SK-N-SH treated with all-trans-retinoic acid at 6 μM for 48 hours (cell line): Measurements from ENCODE around the gene SMTN.

ENCODE experiments used
- ARNTL ChIP-seq: fragments of 450-650 bp; formaldehyde crosslinking; IDR thresholded peaks from 2 replicates; pipeline ENCODE4 v1.5.0; 2020; ENCODE audit warnings: low read depth, mild to moderate bottlenecking, moderate library complexity, borderline replicate concordance
- CSDC2 ChIP-seq: fragments of 250-450 bp; sonication (Bioruptor Pico); IDR thresholded peaks from 2 replicates; pipeline ENCODE4 v1.5.0; 2020; ENCODE audit warnings: mild to moderate bottlenecking, moderate library complexity
- GLIS3 ChIP-seq: fragments of 250-450 bp; sonication (Bioruptor Pico); IDR thresholded peaks from 2 replicates; pipeline ENCODE4 v1.5.0; 2020; ENCODE audit warnings: mild to moderate bottlenecking, moderate library complexity
- ISL1 ChIP-seq: fragments of 250-450 bp; sonication (Bioruptor Pico); IDR thresholded peaks from 2 replicates; pipeline ENCODE4 v2.1.2; 2022; ENCODE audit warnings: mild to moderate bottlenecking, moderate library complexity
- PPARA ChIP-seq: fragments of 250-450 bp; sonication (Bioruptor Pico); IDR thresholded peaks from 2 replicates; pipeline ENCODE4 v1.5.0; 2020; ENCODE audit warnings: mild to moderate bottlenecking, borderline replicate concordance
- TOX ChIP-seq: fragments of 250-450 bp; sonication (Bioruptor Pico); IDR thresholded peaks from 2 replicates; pipeline ENCODE4 v1.8.0; 2021; ENCODE audit warnings: mild to moderate bottlenecking, moderate library complexity, borderline replicate concordance
- ZC3H10 ChIP-seq: fragments of 250-450 bp; sonication (Bioruptor Pico); IDR thresholded peaks from 2 replicates; pipeline ENCODE4 v1.5.1; 2021; ENCODE audit warnings: mild to moderate bottlenecking, moderate library complexity
- ZFP30 ChIP-seq: fragments of 450-650 bp; formaldehyde crosslinking; IDR thresholded peaks from 2 replicates; pipeline ENCODE4 v1.5.0; 2022; ENCODE audit warnings: mild to moderate bottlenecking, moderate library complexity
- ZNF565 ChIP-seq: fragments of 450-650 bp; formaldehyde crosslinking; conservative IDR thresholded peaks from 2 replicates; pipeline ENCODE4 v1.5.0; 2020; ENCODE audit warnings: low read depth, mild to moderate bottlenecking, moderate library complexity
- ZNF8 ChIP-seq: fragments of 450-650 bp; formaldehyde crosslinking; IDR thresholded peaks from 2 replicates; pipeline ENCODE4 v1.5.0; 2020; ENCODE audit warnings: mild to moderate bottlenecking, moderate library complexity
- TF ChIP-seq, protein P1 (sequence below): fragments of 250-450 bp; sonication (Bioruptor Pico); IDR thresholded peaks from 2 replicates; pipeline ENCODE4 v1.8.0; 2020; ENCODE audit warnings: mild to moderate bottlenecking, moderate library complexity, borderline replicate concordance
- TF ChIP-seq, protein P2 (sequence below): fragments of 250-450 bp; sonication (Bioruptor Pico); IDR thresholded peaks from 2 replicates; pipeline ENCODE4 v1.5.1; 2020; ENCODE audit warnings: low read depth, mild to moderate bottlenecking, moderate library complexity
- TF ChIP-seq, protein P3 (sequence below): fragments of 250-450 bp; sonication (Bioruptor Pico); IDR thresholded peaks from 2 replicates; pipeline ENCODE4 v1.8.0; 2021; ENCODE audit warnings: low read depth, mild to moderate bottlenecking, moderate library complexity, borderline replicate concordance
- TF ChIP-seq, protein P4 (sequence below): fragments of 250-450 bp; sonication (Bioruptor Pico); IDR thresholded peaks from 2 replicates; pipeline ENCODE4 v1.5.0; 2020; ENCODE audit warnings: mild to moderate bottlenecking, moderate library complexity

DNA sequence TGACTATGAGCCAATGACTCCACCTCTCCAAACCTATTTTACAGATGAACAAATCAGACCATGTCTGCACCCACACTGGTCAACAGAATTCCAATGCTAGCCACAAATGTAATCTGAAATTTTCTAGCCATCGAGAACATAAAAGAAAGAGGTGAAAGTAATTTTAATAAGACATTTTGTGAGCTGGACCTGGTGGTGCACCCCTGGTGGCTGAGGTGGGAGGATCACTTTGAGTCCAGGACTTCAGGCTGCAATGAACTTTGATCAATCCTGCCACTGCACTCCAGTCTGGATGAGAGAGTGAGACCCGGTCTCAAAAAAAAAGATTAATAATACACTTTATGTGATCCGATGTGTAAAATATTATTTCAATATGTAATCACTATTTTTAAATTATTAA, 69.5 kb downstream of the SMTN start:
- TF ChIP-seq, protein P1, sequence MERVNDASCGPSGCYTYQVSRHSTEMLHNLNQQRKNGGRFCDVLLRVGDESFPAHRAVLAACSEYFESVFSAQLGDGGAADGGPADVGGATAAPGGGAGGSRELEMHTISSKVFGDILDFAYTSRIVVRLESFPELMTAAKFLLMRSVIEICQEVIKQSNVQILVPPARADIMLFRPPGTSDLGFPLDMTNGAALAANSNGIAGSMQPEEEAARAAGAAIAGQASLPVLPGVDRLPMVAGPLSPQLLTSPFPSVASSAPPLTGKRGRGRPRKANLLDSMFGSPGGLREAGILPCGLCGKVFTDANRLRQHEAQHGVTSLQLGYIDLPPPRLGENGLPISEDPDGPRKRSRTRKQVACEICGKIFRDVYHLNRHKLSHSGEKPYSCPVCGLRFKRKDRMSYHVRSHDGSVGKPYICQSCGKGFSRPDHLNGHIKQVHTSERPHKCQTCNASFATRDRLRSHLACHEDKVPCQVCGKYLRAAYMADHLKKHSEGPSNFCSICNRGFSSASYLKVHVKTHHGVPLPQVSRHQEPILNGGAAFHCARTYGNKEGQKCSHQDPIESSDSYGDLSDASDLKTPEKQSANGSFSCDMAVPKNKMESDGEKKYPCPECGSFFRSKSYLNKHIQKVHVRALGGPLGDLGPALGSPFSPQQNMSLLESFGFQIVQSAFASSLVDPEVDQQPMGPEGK (CRISPR knock-in tag), result no peak
- TF ChIP-seq ZNF565 (CRISPR knock-in tag), result no peak
- TF ChIP-seq CSDC2 (CRISPR knock-in tag), result no peak
- no peak for TF ChIP-seq ARNTL
- no peak for TF ChIP-seq PPARA (CRISPR knock-in tag)
- TF ChIP-seq, protein P2, sequence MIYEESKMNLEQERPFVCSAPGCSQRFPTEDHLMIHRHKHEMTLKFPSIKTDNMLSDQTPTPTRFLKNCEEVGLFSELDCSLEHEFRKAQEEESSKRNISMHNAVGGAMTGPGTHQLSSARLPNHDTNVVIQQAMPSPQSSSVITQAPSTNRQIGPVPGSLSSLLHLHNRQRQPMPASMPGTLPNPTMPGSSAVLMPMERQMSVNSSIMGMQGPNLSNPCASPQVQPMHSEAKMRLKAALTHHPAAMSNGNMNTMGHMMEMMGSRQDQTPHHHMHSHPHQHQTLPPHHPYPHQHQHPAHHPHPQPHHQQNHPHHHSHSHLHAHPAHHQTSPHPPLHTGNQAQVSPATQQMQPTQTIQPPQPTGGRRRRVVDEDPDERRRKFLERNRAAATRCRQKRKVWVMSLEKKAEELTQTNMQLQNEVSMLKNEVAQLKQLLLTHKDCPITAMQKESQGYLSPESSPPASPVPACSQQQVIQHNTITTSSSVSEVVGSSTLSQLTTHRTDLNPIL (CRISPR knock-in tag), result no peak
- TF ChIP-seq ISL1 (CRISPR knock-in tag), result no peak
- TF ChIP-seq, protein P3, sequence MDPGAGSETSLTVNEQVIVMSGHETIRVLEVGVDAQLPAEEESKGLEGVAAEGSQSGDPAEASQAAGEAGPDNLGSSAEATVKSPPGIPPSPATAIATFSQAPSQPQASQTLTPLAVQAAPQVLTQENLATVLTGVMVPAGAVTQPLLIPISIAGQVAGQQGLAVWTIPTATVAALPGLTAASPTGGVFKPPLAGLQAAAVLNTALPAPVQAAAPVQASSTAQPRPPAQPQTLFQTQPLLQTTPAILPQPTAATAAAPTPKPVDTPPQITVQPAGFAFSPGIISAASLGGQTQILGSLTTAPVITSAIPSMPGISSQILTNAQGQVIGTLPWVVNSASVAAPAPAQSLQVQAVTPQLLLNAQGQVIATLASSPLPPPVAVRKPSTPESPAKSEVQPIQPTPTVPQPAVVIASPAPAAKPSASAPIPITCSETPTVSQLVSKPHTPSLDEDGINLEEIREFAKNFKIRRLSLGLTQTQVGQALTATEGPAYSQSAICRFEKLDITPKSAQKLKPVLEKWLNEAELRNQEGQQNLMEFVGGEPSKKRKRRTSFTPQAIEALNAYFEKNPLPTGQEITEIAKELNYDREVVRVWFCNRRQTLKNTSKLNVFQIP (CRISPR knock-in tag), result no peak
- no peak for TF ChIP-seq ZNF8 (CRISPR knock-in tag)
- no peak for TF ChIP-seq ZC3H10 (CRISPR knock-in tag)
- TF ChIP-seq, protein P4, sequence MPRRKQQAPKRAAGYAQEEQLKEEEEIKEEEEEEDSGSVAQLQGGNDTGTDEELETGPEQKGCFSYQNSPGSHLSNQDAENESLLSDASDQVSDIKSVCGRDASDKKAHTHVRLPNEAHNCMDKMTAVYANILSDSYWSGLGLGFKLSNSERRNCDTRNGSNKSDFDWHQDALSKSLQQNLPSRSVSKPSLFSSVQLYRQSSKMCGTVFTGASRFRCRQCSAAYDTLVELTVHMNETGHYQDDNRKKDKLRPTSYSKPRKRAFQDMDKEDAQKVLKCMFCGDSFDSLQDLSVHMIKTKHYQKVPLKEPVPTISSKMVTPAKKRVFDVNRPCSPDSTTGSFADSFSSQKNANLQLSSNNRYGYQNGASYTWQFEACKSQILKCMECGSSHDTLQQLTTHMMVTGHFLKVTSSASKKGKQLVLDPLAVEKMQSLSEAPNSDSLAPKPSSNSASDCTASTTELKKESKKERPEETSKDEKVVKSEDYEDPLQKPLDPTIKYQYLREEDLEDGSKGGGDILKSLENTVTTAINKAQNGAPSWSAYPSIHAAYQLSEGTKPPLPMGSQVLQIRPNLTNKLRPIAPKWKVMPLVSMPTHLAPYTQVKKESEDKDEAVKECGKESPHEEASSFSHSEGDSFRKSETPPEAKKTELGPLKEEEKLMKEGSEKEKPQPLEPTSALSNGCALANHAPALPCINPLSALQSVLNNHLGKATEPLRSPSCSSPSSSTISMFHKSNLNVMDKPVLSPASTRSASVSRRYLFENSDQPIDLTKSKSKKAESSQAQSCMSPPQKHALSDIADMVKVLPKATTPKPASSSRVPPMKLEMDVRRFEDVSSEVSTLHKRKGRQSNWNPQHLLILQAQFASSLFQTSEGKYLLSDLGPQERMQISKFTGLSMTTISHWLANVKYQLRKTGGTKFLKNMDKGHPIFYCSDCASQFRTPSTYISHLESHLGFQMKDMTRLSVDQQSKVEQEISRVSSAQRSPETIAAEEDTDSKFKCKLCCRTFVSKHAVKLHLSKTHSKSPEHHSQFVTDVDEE, result no peak
- TF ChIP-seq TOX, result no peak
- no peak for TF ChIP-seq GLIS3 (CRISPR knock-in tag)
- TF ChIP-seq ZFP30, result no peak
